ENCODE results near the gene F11. TPM values are rescaled to one million over a fixed set of nuclear protein-coding genes. Genes with fewer than 3 reads are reported as not detected.

F11 gene
- total RNA-seq, 1 experiment from 2014 or later = not detected

DNA sequence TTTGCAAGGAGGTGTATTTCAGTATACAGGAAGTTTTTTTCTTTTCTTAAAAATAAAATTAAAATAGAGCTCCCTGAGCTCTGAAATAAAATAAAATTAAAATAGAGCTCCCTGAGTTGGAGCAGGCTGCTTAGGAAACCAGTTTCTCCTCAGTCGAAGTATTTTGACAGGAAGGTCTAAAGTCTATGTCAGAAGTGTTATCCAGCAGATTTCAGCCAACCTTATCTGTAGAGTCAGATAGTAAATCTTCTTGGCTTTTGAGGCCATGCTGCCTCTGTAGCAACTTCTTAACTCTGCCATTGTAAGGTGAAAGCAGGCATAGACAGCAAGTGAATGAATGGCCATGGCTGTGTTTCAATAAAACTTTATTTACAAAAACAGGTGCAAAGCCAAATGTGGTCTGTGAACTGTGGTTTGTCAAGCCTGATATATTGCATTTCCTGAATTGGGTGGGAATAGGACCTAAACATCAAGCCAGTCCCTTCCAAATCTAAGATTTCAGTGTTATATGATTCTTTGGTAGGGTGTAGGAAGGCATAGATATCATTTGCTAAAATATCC is 48.2 kb upstream of the F11 start:
- ATAC-seq (no peak), DNase-seq (no peak)
- ChIA-PET POLR2A (ENCODE audit: unreplicated experiment) (no interaction called here), CTCF (no interaction called here)
- Histone ChIP-seq H3K9me3 (ENCODE audit: low read length) (no peaks in the 10 kb centered on the region), H4K20me1 (ENCODE audit: low read length) (no peaks in the 10 kb centered on the region), H3K27ac (ENCODE audit: low read length) (no peak overlapping the region), H3K79me2 (ENCODE audit: low read length) (no peaks in the 10 kb centered on the region), H3K9ac (ENCODE audit: low read length) (no peak overlapping the region), H2AFZ (ENCODE audit: low read length) (no peak overlapping the region), H3K9me2 (replicated peaks; ENCODE audit: low read length) (no peaks in the 10 kb centered on the region), H3K36me3 (ENCODE audit: low read depth, low read length) (no peaks in the 10 kb centered on the region), H3K4me3 (ENCODE audit: low read length) (no peak overlapping the region), H3F3A (ENCODE audit: low read length, unreplicated experiment) (no peaks in the 10 kb centered on the region), H3K4me1 (ENCODE audit: insufficient read depth, low read length) (no peaks in the 10 kb centered on the region), H3K4me2 (ENCODE audit: low read length) (no peak overlapping the region), H3K27me3 (ENCODE audit: low read length) (peaks cover 20% of the 10 kb centered on the region)
- BruUV-seq (replicated peaks) = no TSS peak
- intact Hi-C loops (cut with micrococcal nuclease) = no loop called here
- no peak for TF ChIP-seq CTCF (conservative IDR thresholded peaks at IDR 0.05; ENCODE audit: low read depth, low read length)
- no peak for TF ChIP-seq EZH2phosphoT487 (IDR thresholded peaks at IDR 0.05; ENCODE audit: borderline replicate concordance, low read length)
- TF ChIP-seq EZH2 (IDR thresholded peaks at IDR 0.05; ENCODE audit: low read length, unreplicated experiment) = no peak

DNA sequence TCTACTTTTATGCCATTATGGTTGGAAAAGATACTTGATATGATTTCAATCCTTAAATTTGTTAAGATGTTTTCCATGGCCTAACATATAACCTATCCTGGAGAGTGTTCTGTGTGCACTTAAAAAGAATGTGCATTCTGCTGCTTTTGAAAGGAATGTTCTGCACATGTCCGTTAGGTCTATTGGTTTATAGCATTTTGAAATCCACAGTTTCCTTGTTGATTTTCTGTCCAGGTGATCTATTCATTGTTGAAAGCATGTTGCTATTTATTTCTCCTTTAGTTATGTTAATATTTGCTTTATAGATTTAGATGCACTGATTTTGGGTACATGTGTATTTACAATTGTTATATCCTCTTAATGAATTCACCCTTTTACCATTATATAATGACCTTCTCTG is 44.4 kb upstream of the F11 start:
- Histone ChIP-seq H3K4me1 (ENCODE audit: insufficient read depth, low read length) (no peaks in the 10 kb centered on the region), H3K4me2 (ENCODE audit: low read length) (no peak overlapping the region), H2AFZ (ENCODE audit: low read length) (no peak overlapping the region), H3K27ac (ENCODE audit: low read length) (no peak overlapping the region), H3F3A (ENCODE audit: low read length, unreplicated experiment) (no peaks in the 10 kb centered on the region), H3K79me2 (ENCODE audit: low read length) (no peaks in the 10 kb centered on the region), H3K4me3 (ENCODE audit: low read length) (no peak overlapping the region), H3K9me2 (replicated peaks; ENCODE audit: low read length) (no peaks in the 10 kb centered on the region), H4K20me1 (ENCODE audit: low read length) (no peaks in the 10 kb centered on the region), H3K36me3 (ENCODE audit: low read depth, low read length) (no peaks in the 10 kb centered on the region), H3K27me3 (ENCODE audit: low read length) (no peaks in the 10 kb centered on the region), H3K9ac (ENCODE audit: low read length) (no peak overlapping the region), H3K9me3 (ENCODE audit: low read length) (no peaks in the 10 kb centered on the region)
- no peak for ATAC-seq
- no peak for DNase-seq
- intact Hi-C loops (cut with micrococcal nuclease) = no loop called here
- ChIA-PET CTCF (no interaction called here), POLR2A (ENCODE audit: unreplicated experiment) (no interaction called here)
- TF ChIP-seq CTCF (conservative IDR thresholded peaks at IDR 0.05; ENCODE audit: low read depth, low read length) (no peak), EZH2phosphoT487 (IDR thresholded peaks at IDR 0.05; ENCODE audit: borderline replicate concordance, low read length) (no peak), EZH2 (IDR thresholded peaks at IDR 0.05; ENCODE audit: low read length, unreplicated experiment) (no peak)
- no TSS peak for BruUV-seq (replicated peaks)

DNA sequence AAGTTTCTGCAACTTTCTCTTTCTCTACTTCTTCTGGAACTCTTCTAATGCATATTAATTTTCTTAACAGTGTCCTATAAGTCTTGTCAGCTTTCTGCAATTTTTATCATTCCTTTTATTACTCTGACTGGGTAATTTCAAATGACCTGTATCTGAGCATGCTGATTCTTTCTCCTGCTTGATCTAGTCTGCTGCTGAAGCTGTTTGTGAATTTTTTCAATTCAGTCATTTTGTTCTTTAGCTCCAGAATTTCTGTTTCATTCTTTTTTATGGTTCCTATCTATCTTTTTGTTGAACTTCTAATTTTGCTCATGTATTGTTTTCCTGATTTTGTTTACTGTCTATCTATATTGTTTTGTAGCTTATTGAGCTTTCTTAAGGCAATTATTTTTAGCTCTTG is 40.1 kb upstream of the F11 start:
- Histone ChIP-seq H3K4me3 (ENCODE audit: low read length) (no peak overlapping the region), H3K9ac (ENCODE audit: low read length) (no peak overlapping the region), H3K9me2 (replicated peaks; ENCODE audit: low read length) (no peaks in the 10 kb centered on the region), H4K20me1 (ENCODE audit: low read length) (no peaks in the 10 kb centered on the region), H3K27ac (ENCODE audit: low read length) (no peak overlapping the region), H3K9me3 (ENCODE audit: low read length) (no peaks in the 10 kb centered on the region), H3F3A (ENCODE audit: low read length, unreplicated experiment) (no peaks in the 10 kb centered on the region), H3K27me3 (ENCODE audit: low read length) (no peaks in the 10 kb centered on the region), H2AFZ (ENCODE audit: low read length) (no peak overlapping the region), H3K4me1 (ENCODE audit: insufficient read depth, low read length) (no peaks in the 10 kb centered on the region), H3K79me2 (ENCODE audit: low read length) (no peaks in the 10 kb centered on the region), H3K36me3 (ENCODE audit: low read depth, low read length) (no peaks in the 10 kb centered on the region), H3K4me2 (ENCODE audit: low read length) (no peak overlapping the region)
- no TSS peak for BruUV-seq (replicated peaks)
- intact Hi-C loops (cut with micrococcal nuclease) = no loop called here
- TF ChIP-seq EZH2phosphoT487 (IDR thresholded peaks at IDR 0.05; ENCODE audit: borderline replicate concordance, low read length) (no peak), EZH2 (IDR thresholded peaks at IDR 0.05; ENCODE audit: low read length, unreplicated experiment) (no peak), CTCF (conservative IDR thresholded peaks at IDR 0.05; ENCODE audit: low read depth, low read length) (no peak)
- DNase-seq (no peak), ATAC-seq (no peak)
- ChIA-PET CTCF (no interaction called here), POLR2A (ENCODE audit: unreplicated experiment) (no interaction called here)

Measured in PC-3 (cell line).